Muscle of arm (tissue), 12 donors: Measurements from ENCODE around the gene LARGE1. TPM values are rescaled to one million over a fixed set of nuclear protein-coding genes. Genes with fewer than 3 reads are reported as not detected.

Experiments
- DNase-seq: peaks from one replicate; pipeline ENCODE4 v3.0.0-alpha.2; 2013
- polyA plus RNA-seq, 12 donors: library from polyadenylated mRNA; unstranded; fragments of 120-200 nt; gene quantifications; one replicate each; pipeline ENCODE4 v1.2.1, GENCODE V29; 2013; ENCODE audit not compliant: insufficient read length in 12 of 12

Gene LARGE1
- polyA plus RNA-seq, 12 donors = 9.2 to 14.1 (median 10.9) TPM; not detected in 1

GRCh38 chr22:33248948-33249347 lies 671.3 kb downstream of the LARGE1 start:
- DNase-seq = no peak

- DNase-seq = no peak
These were observed 672.5 kb downstream of the LARGE1 start for GRCh38 chr22:33247758-33248157.

GRCh38 chr22:33242078-33242477 lies 678.2 kb downstream of the LARGE1 start:
- DNase-seq = no peak

GRCh38 chr22:33240888-33241475 lies 679.3 kb downstream of the LARGE1 start:
- DNase-seq = no peak

- no peak for DNase-seq
These were observed 688.2 kb downstream of the LARGE1 start for GRCh38 chr22:33232071-33232470.

GRCh38 chr22:33227791-33228190 lies 692.5 kb downstream of the LARGE1 start:
- DNase-seq = no peak

- DNase-seq = no peak
These were observed 695.4 kb downstream of the LARGE1 start for GRCh38 chr22:33224841-33225240.
